Adipocyte (in vitro differentiated cells): Measurements from ENCODE around the gene EVPL.
"Not testable (repeated sequence)": the region's sequence is repeated elsewhere in the genome, so short reads cannot be mapped to it uniquely, and the experiment has no call there.

Source experiments
- DNase-seq: peaks from one replicate; pipeline ENCODE4 v3.0.0-alpha.2; 2015; ENCODE audit warnings: low read depth
- H3K27me3 ChIP-seq: replicated peaks from 2 replicates; pipeline ENCODE4 v1.7.0; 2013; ENCODE audit warnings: mild to moderate bottlenecking, low read length, moderate library complexity; ENCODE audit not compliant: control insufficient read depth, insufficient read depth
- H3K36me3 ChIP-seq: 2 replicates; pipeline ENCODE4 v1.7.0; 2013; ENCODE audit warnings: low read length, mild to moderate bottlenecking, moderate library complexity; ENCODE audit not compliant: control insufficient read depth, insufficient read depth, severe bottlenecking
- H3K4me1 ChIP-seq: 2 replicates; pipeline ENCODE4 v1.7.0; 2013; ENCODE audit warnings: mild to moderate bottlenecking, low read length, moderate library complexity; ENCODE audit not compliant: control insufficient read depth, insufficient read depth
- H3K4me3 ChIP-seq: 2 replicates; pipeline ENCODE4 v1.7.0; 2013; ENCODE audit warnings: mild to moderate bottlenecking, low read length, moderate library complexity
- H3K9ac ChIP-seq: 2 replicates; pipeline ENCODE4 v1.7.0; 2013; ENCODE audit warnings: mild to moderate bottlenecking, low read length, moderate library complexity
- H3K9me3 ChIP-seq: 2 replicates; pipeline ENCODE4 v1.7.0; 2013; ENCODE audit warnings: mild to moderate bottlenecking, low read length, moderate library complexity; ENCODE audit not compliant: control insufficient read depth

Gene EVPL

DNA sequence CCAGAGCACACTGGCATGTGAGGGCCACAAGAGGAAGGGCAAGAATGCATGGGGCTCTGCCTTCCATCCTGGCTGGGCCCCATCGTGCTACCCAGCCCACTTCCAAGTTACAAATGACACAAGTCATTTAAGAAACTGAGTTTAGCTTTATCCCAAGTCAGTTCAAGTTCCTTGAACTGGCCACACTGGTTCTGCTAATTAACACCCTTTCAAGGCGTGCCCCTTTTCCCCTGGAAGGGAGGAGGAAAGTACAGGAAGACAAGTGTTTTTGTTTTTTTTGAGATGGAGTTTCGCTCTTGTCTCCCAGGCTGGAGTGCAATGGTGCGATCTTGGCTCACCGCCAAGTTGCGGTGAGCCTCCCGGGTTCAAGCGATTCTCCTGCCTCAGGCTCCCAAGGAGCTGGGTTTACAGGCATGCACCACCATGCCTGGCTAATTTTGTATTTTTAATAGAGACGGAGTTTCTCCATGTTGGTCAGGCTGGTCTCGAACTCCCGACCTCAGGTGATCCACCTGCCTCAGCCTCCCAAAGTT is 17.4 kb upstream of the EVPL start:
- not testable (repeated sequence) for H3K4me3 ChIP-seq, H3K4me1 ChIP-seq, DNase-seq, H3K9ac ChIP-seq, H3K9me3 ChIP-seq, H3K27me3 ChIP-seq
- peaks cover 98% of the 10 kb centered on the region for H3K36me3 ChIP-seq

GRCh38 chr17:76042868-76043267 is 15.8 kb upstream of the EVPL start:
- peaks cover 98% of the 10 kb centered on the region for H3K36me3 ChIP-seq
- not testable (repeated sequence) for H3K9me3 ChIP-seq, H3K27me3 ChIP-seq, H3K9ac ChIP-seq, H3K4me3 ChIP-seq, H3K4me1 ChIP-seq, DNase-seq

DNA sequence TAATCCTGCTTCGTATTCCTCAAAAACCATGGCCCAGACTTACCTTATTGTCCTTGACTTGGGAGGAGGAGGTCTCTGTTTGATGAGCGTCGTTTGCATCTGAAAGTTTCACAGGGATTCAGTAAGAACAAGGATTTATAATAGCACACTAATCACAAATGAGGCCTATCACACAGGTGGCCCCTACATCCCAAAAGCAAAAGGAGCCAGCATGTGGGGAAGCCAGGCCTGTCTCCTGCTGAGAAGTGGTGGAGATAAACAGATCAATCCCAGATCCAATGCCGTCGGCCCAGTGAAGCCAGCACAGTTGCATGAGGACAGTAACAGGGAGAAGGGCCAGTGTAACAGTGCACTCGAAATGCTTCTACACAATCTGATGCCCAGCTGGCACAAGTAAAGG is 13.3 kb upstream of the EVPL start:
- Histone ChIP-seq H3K27me3 (no peaks in the 10 kb centered on the region), H3K4me1 (no peaks in the 10 kb centered on the region), H3K4me3 (no peak overlapping the region), H3K36me3 (peaks cover 75% of the 10 kb centered on the region), H3K9ac (no peak overlapping the region), H3K9me3 (no peaks in the 10 kb centered on the region)
- DNase-seq, result no peak

- peaks cover 62% of the 10 kb centered on the region for H3K36me3 ChIP-seq
These were observed 12.0 kb upstream of the EVPL start for GRCh38 chr17:76039121-76039520.

GRCh38 chr17:76038050-76038449 is 10.9 kb upstream of the EVPL start:
- peaks cover 52% of the 10 kb centered on the region for H3K36me3 ChIP-seq
- H3K9ac ChIP-seq, result no peak overlapping the region
- no peak overlapping the region for H3K4me3 ChIP-seq
- H3K9me3 ChIP-seq, result no peaks in the 10 kb centered on the region
- no peak for DNase-seq
- H3K4me1 ChIP-seq, result no peaks in the 10 kb centered on the region
- peaks cover 2% of the 10 kb centered on the region for H3K27me3 ChIP-seq

More at GRCh38 chr17:76039121-76039520, 12.0 kb upstream of the EVPL start:
- Histone ChIP-seq H3K27me3 (no peaks in the 10 kb centered on the region), H3K4me3 (no peak overlapping the region), H3K4me1 (no peaks in the 10 kb centered on the region), H3K9me3 (no peaks in the 10 kb centered on the region), H3K9ac (no peak overlapping the region)
- DNase-seq, result no peak

- Histone ChIP-seq H3K4me3 (no peak overlapping the region), H3K27me3 (peaks cover 3% of the 10 kb centered on the region), H3K9me3 (no peaks in the 10 kb centered on the region), H3K4me1 (no peaks in the 10 kb centered on the region), H3K36me3 (peaks cover 39% of the 10 kb centered on the region), H3K9ac (no peak overlapping the region)
- DNase-seq, result no peak
These were observed 9.6 kb upstream of the EVPL start for GRCh38 chr17:76036497-76037261.

DNA sequence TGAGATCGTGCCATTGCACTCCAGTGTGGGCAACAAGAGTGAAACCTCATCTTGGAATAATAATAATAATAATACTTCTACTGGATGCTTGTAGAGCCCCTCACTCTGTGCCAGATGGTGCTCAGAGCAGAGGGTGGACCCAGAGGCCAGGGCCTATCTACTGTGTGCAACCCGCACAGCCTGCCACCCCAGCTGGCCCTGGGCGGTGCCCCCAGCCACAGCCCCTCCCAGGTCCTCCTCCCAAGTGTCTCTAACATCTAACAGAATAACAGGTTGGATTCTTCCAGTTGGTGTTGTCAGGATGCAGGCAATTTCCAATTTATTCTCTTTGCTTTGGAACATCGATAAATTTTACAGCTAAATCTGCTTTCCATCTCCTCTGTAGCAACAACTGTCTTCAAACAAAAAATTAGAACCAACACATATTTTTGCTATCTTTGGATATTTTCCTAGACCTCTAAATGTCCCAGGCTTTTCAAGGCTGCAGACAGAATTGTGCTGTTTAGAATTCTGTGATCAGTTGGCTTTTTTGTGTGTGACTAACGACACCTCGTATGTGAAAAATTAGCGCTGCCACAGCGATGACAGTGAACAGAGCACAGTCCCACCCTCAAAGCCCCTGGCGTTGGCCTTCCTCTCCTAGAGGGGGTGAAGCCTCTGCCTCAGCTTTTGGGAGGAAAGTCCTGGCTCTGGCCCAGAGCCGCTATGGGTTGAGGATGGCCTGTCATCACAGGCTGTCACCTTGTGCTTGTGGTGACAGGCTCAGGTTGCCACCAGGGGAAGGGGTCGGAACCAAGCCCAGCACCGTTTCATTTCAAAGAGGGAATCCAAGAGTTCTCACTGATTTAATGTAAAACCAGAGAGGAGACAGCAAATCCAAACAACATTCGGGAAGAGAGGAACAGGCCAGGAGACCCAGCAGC is 7.6 kb upstream of the EVPL start:
- Histone ChIP-seq H3K4me3 (no peak overlapping the region), H3K36me3 (peaks cover 19% of the 10 kb centered on the region), H3K9me3 (no peaks in the 10 kb centered on the region), H3K9ac (no peak overlapping the region), H3K4me1 (no peaks in the 10 kb centered on the region), H3K27me3 (peaks cover 3% of the 10 kb centered on the region)
- DNase-seq, result no peak

GRCh38 chr17:76033139-76033538 is 6.0 kb upstream of the EVPL start:
- H3K9me3 ChIP-seq, result no peaks in the 10 kb centered on the region
- H3K27me3 ChIP-seq, result peaks cover 3% of the 10 kb centered on the region
- H3K4me1 ChIP-seq, result no peaks in the 10 kb centered on the region
- DNase-seq, result no peak
- H3K36me3 ChIP-seq, result peaks cover 4% of the 10 kb centered on the region
- H3K4me3 ChIP-seq, result no peak overlapping the region
- H3K9ac ChIP-seq, result no peak overlapping the region

DNA sequence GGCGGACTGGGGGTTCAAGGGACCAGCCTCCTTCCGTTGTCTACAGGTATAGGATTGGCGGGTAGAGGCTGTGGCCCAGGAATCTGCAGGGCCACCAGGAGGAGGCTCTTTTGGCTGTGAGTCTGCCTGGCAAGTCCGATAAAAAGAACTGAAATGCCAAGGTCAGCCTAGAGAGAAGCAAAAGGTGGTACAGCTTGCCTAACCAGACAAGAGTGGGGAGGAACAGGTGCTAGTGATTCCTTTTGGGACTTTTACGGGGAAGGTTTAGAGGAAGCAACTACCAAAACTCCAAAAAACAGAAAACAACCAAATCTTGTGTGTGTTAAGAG is 5.6 kb upstream of the EVPL start:
- H3K9ac ChIP-seq, result no peak overlapping the region
- no peak for DNase-seq
- H3K4me3 ChIP-seq, result no peak overlapping the region
- peaks cover 3% of the 10 kb centered on the region for H3K27me3 ChIP-seq
- H3K9me3 ChIP-seq, result no peaks in the 10 kb centered on the region
- no peaks in the 10 kb centered on the region for H3K36me3 ChIP-seq
- H3K4me1 ChIP-seq, result no peaks in the 10 kb centered on the region

DNA sequence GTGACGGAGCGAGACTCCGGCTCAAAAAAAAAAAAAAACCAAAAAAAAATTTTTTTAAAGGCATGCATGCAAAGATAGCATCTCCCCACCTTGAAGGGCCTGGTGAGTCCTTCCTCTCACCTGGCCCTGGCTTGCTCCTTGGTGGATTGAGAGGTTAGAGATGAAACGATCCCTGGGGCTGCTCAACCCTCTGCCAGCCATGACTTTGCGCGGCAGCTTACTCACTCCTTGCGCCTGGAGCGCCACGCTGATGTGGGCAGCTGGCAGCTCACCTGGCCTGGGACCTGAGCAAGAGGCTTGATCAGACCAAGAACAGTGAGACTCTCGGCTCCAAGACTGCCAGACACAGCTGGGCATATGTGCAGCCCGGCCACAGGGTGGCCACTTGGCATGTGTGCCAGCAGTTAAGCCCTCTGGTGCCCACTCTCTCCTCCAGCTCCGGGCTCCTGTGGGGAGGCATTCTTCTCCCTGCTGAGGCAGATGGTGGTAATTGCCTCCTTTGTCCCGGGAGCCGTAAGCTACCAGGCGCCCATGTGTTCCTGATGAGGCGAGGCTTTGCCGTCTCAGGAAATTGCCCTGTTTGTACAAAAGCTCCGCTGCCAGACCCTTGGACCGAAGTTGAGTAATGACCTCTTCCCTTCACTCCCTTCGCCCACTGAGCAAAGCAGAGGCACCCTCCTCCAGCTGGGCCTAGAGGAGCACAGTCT is 5.1 kb upstream of the EVPL start:
- no peak for DNase-seq
- Histone ChIP-seq H3K9me3 (no peaks in the 10 kb centered on the region), H3K4me3 (no peak overlapping the region), H3K9ac (no peak overlapping the region), H3K27me3 (peaks cover 3% of the 10 kb centered on the region), H3K4me1 (no peaks in the 10 kb centered on the region), H3K36me3 (no peaks in the 10 kb centered on the region)

DNA sequence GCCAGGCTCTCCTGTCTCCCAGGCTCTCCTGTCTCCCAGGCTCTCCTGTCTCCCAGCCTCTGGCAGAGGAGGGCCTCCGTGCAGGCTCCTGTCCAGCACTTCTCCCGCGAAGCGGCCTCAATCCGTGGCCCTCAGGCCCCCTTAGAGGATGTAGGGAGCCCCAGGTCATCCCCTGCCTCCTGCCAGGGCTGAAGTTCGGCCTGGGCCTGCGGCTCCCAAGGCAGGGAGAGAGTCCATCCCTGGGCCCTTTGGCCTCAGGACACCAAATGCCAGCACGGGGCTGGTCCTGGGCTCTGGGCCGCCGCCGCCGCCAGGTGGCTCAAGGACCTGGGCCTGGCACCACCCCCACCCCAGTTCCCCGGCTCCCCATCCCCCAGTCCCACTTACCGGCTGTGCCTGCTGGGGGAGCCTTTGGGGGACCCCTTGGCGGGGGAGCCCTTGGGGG is 370 bp downstream of the EVPL start:
- H3K4me3 ChIP-seq, result no peak overlapping the region
- no peaks in the 10 kb centered on the region for H3K9me3 ChIP-seq
- H3K9ac ChIP-seq, result no peak overlapping the region
- peaks cover 11% of the 10 kb centered on the region for H3K27me3 ChIP-seq
- no peak for DNase-seq
- H3K36me3 ChIP-seq, result no peaks in the 10 kb centered on the region
- H3K4me1 ChIP-seq, result no peaks in the 10 kb centered on the region
